Measurements from ENCODE around the gene EIF1.

The EIF1 gene

GRCh38 chr17:41735744-41736143 is 47.1 kb downstream of the EIF1 start:
- no peak for DNase-seq (ENCODE audit: low read depth, low spot score)

- DNase-seq (ENCODE audit: low read depth, low spot score) = no peak
These were observed 48.4 kb downstream of the EIF1 start for GRCh38 chr17:41736983-41737679.

- no peak for DNase-seq (ENCODE audit: low read depth, low spot score)
These were observed 49.0 kb downstream of the EIF1 start for GRCh38 chr17:41737680-41738023.

GRCh38 chr17:41738077-41738800 is 49.6 kb downstream of the EIF1 start:
- peak; percentile 43 for DNase-seq (ENCODE audit: low read depth, low spot score)

- no peak for DNase-seq (ENCODE audit: low read depth, low spot score)
These were observed 50.1 kb downstream of the EIF1 start for GRCh38 chr17:41738801-41739112.

GRCh38 chr17:41739661-41740352 is 51.1 kb downstream of the EIF1 start:
- DNase-seq (ENCODE audit: low read depth, low spot score) = no peak

GRCh38 chr17:41740506-41740905 is 51.8 kb downstream of the EIF1 start:
- DNase-seq (ENCODE audit: low read depth, low spot score) = no peak

GRCh38 chr17:41741709-41742108 is 53.0 kb downstream of the EIF1 start:
- no peak for DNase-seq (ENCODE audit: low read depth, low spot score)
